ENCODE data around the gene ERN1. TPM values are rescaled to one million over a fixed set of nuclear protein-coding genes. Genes with fewer than 3 reads are reported as not detected.

ERN1 gene
- polyA plus RNA-seq, 1 donor from 2014 or later: 2.3 TPM

- Histone ChIP-seq H3K9me3 (ENCODE audit: low read length) (no peaks in the 10 kb centered on the region), H3K4me3 (ENCODE audit: low read length) (no peak overlapping the region), H3K27ac (ENCODE audit: low read length) (no peak overlapping the region)
Measured at GRCh38 chr17:64016974-64017373, 113.0 kb downstream of the ERN1 start.

GRCh38 chr17:64016231-64016784 is 113.6 kb downstream of the ERN1 start:
- H3K79me2 ChIP-seq (replicated peaks; ENCODE audit: insufficient read depth, low read length): no peaks in the 10 kb centered on the region
- H3K9ac ChIP-seq (ENCODE audit: low read length): no peak overlapping the region
- no peak overlapping the region for H3K4me3 ChIP-seq (ENCODE audit: low read length)
- H3K36me3 ChIP-seq (ENCODE audit: insufficient read depth, low read length): no peaks in the 10 kb centered on the region
- H3K9me2 ChIP-seq (ENCODE audit: insufficient read depth, low read length): no peaks in the 10 kb centered on the region
- H3K27me3 ChIP-seq (ENCODE audit: insufficient read depth, low read depth, low read length): no peaks in the 10 kb centered on the region
- H3K9me3 ChIP-seq (ENCODE audit: low read length): no peaks in the 10 kb centered on the region
- H3K4me2 ChIP-seq (ENCODE audit: low read length): no peak overlapping the region
- no peaks in the 10 kb centered on the region for H4K20me1 ChIP-seq (ENCODE audit: insufficient read depth)
- H3K27ac ChIP-seq (ENCODE audit: low read length): no peak overlapping the region
- no peaks in the 10 kb centered on the region for H3F3A ChIP-seq (ENCODE audit: insufficient read depth, low read length, poor library complexity, severe bottlenecking)
- no peak overlapping the region for H2AFZ ChIP-seq (ENCODE audit: low read depth, low read length)
- no peak for TF ChIP-seq EZH2 (IDR thresholded peaks at IDR 0.05; ENCODE audit: borderline replicate concordance, insufficient read depth, low read length, poor library complexity, severe bottlenecking)
- no peak for TF ChIP-seq SMC3 (conservative IDR thresholded peaks at IDR 0.05; ENCODE audit: poor library complexity)
- TF ChIP-seq MXI1 (conservative IDR thresholded peaks at IDR 0.05; ENCODE audit: poor library complexity, severe bottlenecking): no peak
- TF ChIP-seq EP300 (conservative IDR thresholded peaks at IDR 0.05; ENCODE audit: poor library complexity, severe bottlenecking): no peak
- no peak for TF ChIP-seq POLR2AphosphoS5 (IDR thresholded peaks at IDR 0.05)
- TF ChIP-seq RAD21 (conservative IDR thresholded peaks at IDR 0.05): no peak
- TF ChIP-seq CTCF (IDR thresholded peaks at IDR 0.05; ENCODE audit: poor library complexity, severe bottlenecking): no peak
- no peak for TF ChIP-seq TAF1 (IDR thresholded peaks at IDR 0.05; ENCODE audit: low read depth)

More at GRCh38 chr17:64016974-64017373, 113.0 kb downstream of the ERN1 start:
- Histone ChIP-seq H3K36me3 (ENCODE audit: insufficient read depth, low read length) (no peaks in the 10 kb centered on the region), H3K4me2 (ENCODE audit: low read length) (no peak overlapping the region), H3K79me2 (replicated peaks; ENCODE audit: insufficient read depth, low read length) (no peaks in the 10 kb centered on the region), H4K20me1 (ENCODE audit: insufficient read depth) (no peaks in the 10 kb centered on the region), H3K27me3 (ENCODE audit: insufficient read depth, low read depth, low read length) (no peaks in the 10 kb centered on the region), H3K9me2 (ENCODE audit: insufficient read depth, low read length) (no peaks in the 10 kb centered on the region), H3K9ac (ENCODE audit: low read length) (no peak overlapping the region), H3F3A (ENCODE audit: insufficient read depth, low read length, poor library complexity, severe bottlenecking) (no peaks in the 10 kb centered on the region), H2AFZ (ENCODE audit: low read depth, low read length) (no peak overlapping the region)
- TF ChIP-seq RAD21 (conservative IDR thresholded peaks at IDR 0.05) (no peak), SMC3 (conservative IDR thresholded peaks at IDR 0.05; ENCODE audit: poor library complexity) (no peak), POLR2AphosphoS5 (IDR thresholded peaks at IDR 0.05) (no peak), CTCF (IDR thresholded peaks at IDR 0.05; ENCODE audit: poor library complexity, severe bottlenecking) (no peak), REST (IDR thresholded peaks at IDR 0.05; ENCODE audit: borderline replicate concordance) (no peak), EP300 (conservative IDR thresholded peaks at IDR 0.05; ENCODE audit: poor library complexity, severe bottlenecking) (no peak), MXI1 (conservative IDR thresholded peaks at IDR 0.05; ENCODE audit: poor library complexity, severe bottlenecking) (no peak), TAF1 (IDR thresholded peaks at IDR 0.05; ENCODE audit: low read depth) (no peak), EZH2 (IDR thresholded peaks at IDR 0.05; ENCODE audit: borderline replicate concordance, insufficient read depth, low read length, poor library complexity, severe bottlenecking) (no peak)

All from neural cell (in vitro differentiated cells).